Measurements from ENCODE around the gene DAAM1. TPM values are rescaled to one million over a fixed set of nuclear protein-coding genes. Genes with fewer than 3 reads are reported as not detected.

Gene DAAM1
- total RNA-seq, 1 donor from 2014 or later: 69.9 TPM

DNA sequence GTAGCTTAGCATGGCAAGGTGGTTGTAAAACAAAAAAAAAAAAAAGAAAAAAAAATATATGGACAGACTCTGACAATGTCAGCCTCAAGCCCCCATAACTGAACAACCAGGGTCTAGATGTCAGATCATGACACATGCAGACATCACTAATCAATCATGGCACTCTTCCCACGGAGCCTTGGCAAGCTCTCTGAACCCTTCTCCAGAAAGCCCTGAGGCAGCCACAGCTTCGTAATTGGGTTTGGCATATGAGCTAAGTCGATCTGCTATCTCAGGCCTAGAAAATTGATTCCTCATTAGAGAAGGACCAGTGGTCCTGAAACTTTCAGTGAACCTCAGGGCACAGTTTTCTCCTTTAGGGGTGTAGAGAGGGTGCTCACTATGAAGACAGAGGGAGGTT is 164.5 kb downstream of the DAAM1 start:
- Mint-ChIP-seq H3K27ac (no peak overlapping the region), H3K9me3 (ENCODE audit: low read depth) (no peaks in the 10 kb centered on the region), H3K27me3 (no peaks in the 10 kb centered on the region), H3K36me3 (ENCODE audit: insufficient read depth) (peaks cover 21% of the 10 kb centered on the region), H3K4me1 (ENCODE audit: low read depth) (no peaks in the 10 kb centered on the region), H3K4me3 (ENCODE audit: low read depth) (no peak overlapping the region)
- TF ChIP-seq, protein P1, sequence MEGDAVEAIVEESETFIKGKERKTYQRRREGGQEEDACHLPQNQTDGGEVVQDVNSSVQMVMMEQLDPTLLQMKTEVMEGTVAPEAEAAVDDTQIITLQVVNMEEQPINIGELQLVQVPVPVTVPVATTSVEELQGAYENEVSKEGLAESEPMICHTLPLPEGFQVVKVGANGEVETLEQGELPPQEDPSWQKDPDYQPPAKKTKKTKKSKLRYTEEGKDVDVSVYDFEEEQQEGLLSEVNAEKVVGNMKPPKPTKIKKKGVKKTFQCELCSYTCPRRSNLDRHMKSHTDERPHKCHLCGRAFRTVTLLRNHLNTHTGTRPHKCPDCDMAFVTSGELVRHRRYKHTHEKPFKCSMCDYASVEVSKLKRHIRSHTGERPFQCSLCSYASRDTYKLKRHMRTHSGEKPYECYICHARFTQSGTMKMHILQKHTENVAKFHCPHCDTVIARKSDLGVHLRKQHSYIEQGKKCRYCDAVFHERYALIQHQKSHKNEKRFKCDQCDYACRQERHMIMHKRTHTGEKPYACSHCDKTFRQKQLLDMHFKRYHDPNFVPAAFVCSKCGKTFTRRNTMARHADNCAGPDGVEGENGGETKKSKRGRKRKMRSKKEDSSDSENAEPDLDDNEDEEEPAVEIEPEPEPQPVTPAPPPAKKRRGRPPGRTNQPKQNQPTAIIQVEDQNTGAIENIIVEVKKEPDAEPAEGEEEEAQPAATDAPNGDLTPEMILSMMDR (IDR thresholded peaks at IDR 0.05; ENCODE audit: unreplicated experiment): no peak
- DNase-seq (ENCODE audit: low spot score, unreplicated experiment): no peak

DNA sequence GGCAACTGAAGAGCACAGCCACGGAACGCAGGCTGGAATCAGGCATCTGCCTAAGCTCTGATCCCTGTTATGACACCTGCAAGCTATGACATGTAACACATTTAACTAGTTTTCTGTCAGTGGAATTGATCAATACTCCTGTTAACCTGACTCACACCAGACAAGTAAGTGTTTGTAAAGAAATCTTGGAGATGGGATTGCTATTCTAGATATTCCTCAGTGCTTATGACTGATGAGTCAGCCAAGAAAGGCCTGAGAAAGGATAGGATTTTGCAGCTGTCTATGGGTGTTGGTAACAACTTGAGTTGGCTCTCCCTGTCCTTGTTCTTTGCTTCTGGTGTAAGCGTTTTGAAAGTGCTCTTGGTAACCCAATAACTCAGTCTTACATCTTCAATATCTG is 166.2 kb downstream of the DAAM1 start:
- TF ChIP-seq, protein P1 (IDR thresholded peaks at IDR 0.05; ENCODE audit: unreplicated experiment): no peak
- Mint-ChIP-seq H3K27me3 (no peaks in the 10 kb centered on the region), H3K36me3 (ENCODE audit: insufficient read depth) (peaks cover 18% of the 10 kb centered on the region), H3K9me3 (ENCODE audit: low read depth) (no peaks in the 10 kb centered on the region), H3K4me1 (ENCODE audit: low read depth) (no peaks in the 10 kb centered on the region), H3K4me3 (ENCODE audit: low read depth) (no peak overlapping the region), H3K27ac (no peak overlapping the region)
- DNase-seq (ENCODE audit: low spot score, unreplicated experiment): no peak

DNA sequence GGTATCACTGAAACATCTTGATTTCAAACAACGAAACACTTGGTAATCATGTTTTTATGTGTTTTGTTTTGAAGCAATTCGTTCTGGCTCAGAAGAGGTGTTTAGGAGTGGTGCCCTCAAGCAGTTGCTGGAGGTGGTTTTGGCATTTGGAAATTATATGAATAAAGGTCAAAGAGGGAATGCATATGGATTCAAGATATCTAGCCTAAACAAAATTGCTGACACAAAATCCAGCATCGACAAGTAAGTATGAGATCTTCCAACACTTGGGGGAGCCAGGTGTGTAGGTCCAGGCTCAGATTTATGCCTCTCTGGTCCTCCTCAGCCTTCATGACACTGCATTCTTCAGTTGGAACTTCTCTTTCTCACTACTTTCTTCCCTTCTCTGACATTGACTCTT is 166.6 kb downstream of the DAAM1 start:
- Mint-ChIP-seq H3K36me3 (ENCODE audit: insufficient read depth) (peaks cover 20% of the 10 kb centered on the region), H3K27ac (no peak overlapping the region), H3K4me1 (ENCODE audit: low read depth) (no peaks in the 10 kb centered on the region), H3K4me3 (ENCODE audit: low read depth) (no peak overlapping the region), H3K9me3 (ENCODE audit: low read depth) (no peaks in the 10 kb centered on the region), H3K27me3 (no peaks in the 10 kb centered on the region)
- DNase-seq (ENCODE audit: low spot score, unreplicated experiment): no peak
- TF ChIP-seq, protein P1 (IDR thresholded peaks at IDR 0.05; ENCODE audit: unreplicated experiment): no peak

- no peak overlapping the region for H3K4me3 Mint-ChIP-seq (ENCODE audit: low read depth)
- H3K27ac Mint-ChIP-seq: no peak overlapping the region
- peaks cover 25% of the 10 kb centered on the region for H3K36me3 Mint-ChIP-seq (ENCODE audit: insufficient read depth)
- TF ChIP-seq, protein P1 (IDR thresholded peaks at IDR 0.05; ENCODE audit: unreplicated experiment): no peak
- H3K9me3 Mint-ChIP-seq (ENCODE audit: low read depth): no peaks in the 10 kb centered on the region
- no peaks in the 10 kb centered on the region for H3K27me3 Mint-ChIP-seq
- DNase-seq (ENCODE audit: low spot score, unreplicated experiment): no peak
- peaks cover 2% of the 10 kb centered on the region for H3K4me1 Mint-ChIP-seq (ENCODE audit: low read depth)
These were observed 167.8 kb downstream of the DAAM1 start for GRCh38 chr14:59356312-59356711.

- Mint-ChIP-seq H3K4me1 (ENCODE audit: low read depth) (peaks cover 2% of the 10 kb centered on the region), H3K27me3 (no peaks in the 10 kb centered on the region), H3K27ac (no peak overlapping the region), H3K36me3 (ENCODE audit: insufficient read depth) (peaks cover 24% of the 10 kb centered on the region), H3K4me3 (ENCODE audit: low read depth) (no peak overlapping the region), H3K9me3 (ENCODE audit: low read depth) (no peaks in the 10 kb centered on the region)
- DNase-seq (ENCODE audit: low spot score, unreplicated experiment): no peak
- TF ChIP-seq, protein P1 (IDR thresholded peaks at IDR 0.05; ENCODE audit: unreplicated experiment): no peak
These were observed 168.3 kb downstream of the DAAM1 start for GRCh38 chr14:59356767-59357166.

Data from progenitor cell of endocrine pancreas (in vitro differentiated cells).